NCI-H2081 (cell line): ENCODE measurements around the gene PFKP.

ENCODE experiments used
- DNase-seq, 2 experiments: peaks; one replicate each; lab custom pipeline; 2025; lab: John Stamatoyannopoulos, UW

PFKP gene

DNA sequence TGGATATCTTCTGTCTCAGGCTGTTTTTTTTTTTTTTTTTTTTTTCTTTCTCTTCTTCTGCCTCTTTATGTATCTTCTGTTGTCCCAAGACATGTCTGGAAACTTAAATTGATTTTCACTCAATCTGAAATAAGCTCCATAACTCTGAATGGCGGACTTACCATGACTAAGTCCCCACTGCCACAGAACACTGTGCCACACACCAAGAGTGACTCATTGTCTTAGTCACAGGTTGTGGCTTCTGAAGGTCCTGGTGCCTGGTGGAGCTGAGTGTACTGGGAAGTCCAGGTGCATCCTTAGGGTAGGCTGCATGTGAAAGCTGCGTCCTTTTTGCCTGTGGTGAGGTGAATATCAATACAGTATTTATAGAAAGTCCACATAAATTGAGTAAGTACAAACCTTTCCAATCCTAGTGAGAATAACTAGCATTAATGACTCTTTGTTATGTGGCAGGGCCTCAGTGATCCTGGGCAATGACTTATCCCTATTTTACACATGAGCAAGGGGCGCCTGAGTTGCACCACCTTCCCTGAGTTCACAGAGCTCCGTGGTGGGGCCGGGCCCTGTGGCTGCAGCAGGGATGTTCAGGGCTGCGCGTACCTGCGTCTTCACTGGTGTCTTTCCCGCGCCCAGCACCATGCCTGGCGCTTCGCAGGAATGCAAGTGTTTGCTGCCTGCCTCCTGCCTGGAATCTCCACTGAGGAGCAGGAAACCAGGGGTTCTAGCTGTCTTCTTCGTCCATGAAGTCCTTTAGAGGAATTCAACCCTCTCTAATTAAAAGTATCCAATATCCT is 4.3 kb downstream of the PFKP start:
- DNase-seq: no peak

GRCh38 chr10:3072641-3073360 is 5.5 kb downstream of the PFKP start:
- DNase-seq: no peak

DNA sequence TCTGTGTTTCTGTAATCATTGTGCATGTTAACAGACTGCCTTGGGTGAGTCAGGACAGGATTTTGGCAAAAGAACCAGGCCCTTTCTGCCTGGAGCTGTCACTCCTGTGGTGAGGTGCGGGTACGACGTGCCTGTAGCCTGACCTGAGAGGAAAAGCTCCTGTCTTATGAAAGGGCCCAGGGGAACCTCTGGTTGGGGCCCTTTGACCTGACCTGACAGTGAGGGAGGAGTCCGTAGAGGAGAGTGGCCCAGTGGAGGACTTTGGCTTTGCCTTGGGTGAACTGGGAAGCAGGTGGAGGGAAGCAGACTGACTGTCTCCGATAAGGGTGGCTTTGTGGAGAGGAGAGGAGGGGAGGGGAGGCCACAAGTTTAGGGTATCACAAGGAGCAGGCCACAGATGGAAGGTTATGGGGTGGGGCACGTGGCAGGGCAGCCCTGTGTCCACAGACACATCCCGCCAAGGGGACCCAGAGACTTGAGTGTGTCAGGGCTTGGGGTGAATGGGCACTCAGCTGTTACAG is 6.9 kb downstream of the PFKP start:
- DNase-seq: no peak

DNA sequence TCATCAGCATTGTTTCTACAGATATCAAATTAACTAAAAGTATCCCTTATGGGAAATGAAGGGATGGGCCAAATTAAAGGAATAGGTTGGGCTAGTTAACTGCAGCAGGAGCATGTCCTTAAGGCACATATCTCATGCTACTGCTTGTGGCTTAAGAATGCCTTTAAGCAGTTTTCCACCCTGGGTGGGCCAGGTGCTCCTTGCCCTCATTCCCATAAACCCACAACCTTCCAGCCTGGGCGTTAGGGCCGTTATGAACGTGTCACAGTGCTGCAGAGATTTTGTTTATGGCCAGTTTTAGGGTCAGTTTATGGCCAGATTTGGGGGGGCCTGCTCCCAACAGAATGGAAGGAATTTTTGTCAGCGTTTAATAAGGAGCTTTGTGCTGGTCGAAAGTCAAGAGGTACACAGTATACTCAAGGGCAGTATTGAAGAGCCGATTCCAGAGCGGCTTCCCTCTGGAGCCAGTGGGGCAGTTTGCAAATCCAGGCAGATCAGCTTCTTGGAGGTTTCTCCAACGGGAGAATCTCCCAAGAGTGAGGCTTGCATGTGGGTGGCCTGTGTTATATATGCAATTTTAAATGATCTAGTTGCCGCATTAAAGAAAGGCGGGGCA is 7.7 kb downstream of the PFKP start:
- DNase-seq: no peak

GRCh38 chr10:3076138-3076537 is 8.8 kb downstream of the PFKP start:
- DNase-seq: no peak

- no peak for DNase-seq
Measured at GRCh38 chr10:3077509-3077908, 10.2 kb downstream of the PFKP start.

DNA sequence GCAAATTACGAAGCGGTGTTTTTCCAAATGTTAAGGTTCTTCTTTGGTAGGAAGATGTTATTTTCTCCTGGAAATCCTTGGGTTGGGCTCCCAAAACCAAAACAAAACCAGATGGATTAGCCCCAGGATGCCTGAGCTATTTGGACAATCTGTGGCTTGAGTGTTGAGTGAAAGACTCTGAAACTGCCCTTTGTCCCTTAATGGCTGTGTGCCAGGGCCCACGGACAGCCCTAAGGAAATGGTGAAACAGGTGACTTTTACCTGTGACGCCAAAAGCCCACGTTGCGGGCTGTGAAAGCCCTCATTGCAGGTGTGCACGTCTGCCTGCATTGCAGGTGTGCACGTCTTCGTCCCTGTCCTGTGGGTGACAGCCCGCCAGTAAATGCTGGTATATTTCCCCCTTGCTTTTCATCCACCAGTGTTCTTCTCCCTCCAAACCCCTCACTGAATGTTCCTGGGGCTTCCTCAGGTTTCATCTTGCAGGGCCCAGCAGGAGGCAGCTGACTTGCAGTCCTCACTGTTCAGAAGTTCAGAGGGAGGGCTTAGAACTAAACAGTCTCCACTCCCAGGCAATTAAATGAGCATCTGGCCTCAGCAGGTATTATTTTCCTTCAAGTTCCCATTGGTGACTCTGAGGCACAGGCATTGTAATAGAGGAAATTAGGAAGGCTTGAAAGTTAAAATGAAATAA is 10.7 kb downstream of the PFKP start:
- DNase-seq: peak; percentile 71 to 83

GRCh38 chr10:3081383-3081981 is 14.1 kb downstream of the PFKP start:
- DNase-seq: no peak

- no peak for DNase-seq
Measured at GRCh38 chr10:3082290-3082689, 14.9 kb downstream of the PFKP start.

DNA sequence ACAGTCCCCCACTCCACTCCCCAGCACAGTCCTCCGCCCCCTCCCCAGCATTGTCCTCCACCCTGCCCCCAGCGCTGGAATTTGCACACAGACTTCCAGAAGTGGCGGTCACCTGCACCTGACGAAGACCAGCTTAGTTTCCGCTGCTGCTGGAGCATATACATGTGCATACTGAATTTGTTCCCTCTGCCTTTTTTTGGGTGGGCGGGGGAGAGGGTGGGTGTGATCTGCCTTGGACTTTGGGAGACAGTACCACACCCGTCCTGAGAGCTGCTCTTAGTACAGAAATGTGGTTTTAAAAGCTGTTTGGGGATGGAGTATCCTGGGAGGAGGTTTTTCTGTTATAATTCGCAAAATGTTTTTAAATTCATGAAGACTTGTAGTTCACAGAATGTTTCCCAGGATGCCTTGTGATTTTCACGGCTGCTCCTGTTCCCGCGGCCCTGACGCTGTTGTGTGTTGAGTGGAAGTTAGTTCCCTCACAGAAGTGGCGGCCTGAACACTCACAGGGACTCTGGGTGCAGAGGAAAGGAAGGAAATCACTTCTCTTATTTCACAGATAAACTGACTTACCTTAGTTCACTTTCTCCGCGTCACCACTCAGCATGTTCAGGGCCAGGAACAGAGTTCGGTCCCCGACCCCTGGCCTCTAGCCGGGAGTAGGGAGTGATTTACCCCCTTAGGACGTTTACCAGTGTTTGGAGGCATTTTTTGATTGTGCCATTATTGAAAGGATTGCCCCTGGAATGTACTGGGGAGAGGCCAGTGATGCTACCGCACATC is 18.6 kb downstream of the PFKP start:
- no peak for DNase-seq

DNA sequence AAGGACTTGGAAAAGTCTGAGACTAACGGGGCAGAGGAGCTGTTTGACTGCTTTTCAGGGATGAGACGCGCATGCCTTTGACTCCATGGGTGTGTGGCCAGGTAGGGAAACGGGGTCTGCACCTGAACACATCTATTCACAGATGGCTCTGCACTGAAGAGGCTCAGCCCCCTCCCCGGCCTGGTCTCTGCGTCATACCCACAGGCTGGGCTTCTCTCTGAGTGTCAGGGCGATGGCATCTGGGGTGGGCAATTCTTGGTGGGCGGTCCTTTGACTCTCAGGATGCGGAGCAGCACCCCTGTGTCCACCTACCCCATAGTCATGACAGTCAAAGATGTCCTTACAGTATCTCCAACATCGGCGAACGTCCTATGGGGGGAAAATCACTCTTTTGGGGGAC is 23.0 kb downstream of the PFKP start:
- no peak for DNase-seq

DNA sequence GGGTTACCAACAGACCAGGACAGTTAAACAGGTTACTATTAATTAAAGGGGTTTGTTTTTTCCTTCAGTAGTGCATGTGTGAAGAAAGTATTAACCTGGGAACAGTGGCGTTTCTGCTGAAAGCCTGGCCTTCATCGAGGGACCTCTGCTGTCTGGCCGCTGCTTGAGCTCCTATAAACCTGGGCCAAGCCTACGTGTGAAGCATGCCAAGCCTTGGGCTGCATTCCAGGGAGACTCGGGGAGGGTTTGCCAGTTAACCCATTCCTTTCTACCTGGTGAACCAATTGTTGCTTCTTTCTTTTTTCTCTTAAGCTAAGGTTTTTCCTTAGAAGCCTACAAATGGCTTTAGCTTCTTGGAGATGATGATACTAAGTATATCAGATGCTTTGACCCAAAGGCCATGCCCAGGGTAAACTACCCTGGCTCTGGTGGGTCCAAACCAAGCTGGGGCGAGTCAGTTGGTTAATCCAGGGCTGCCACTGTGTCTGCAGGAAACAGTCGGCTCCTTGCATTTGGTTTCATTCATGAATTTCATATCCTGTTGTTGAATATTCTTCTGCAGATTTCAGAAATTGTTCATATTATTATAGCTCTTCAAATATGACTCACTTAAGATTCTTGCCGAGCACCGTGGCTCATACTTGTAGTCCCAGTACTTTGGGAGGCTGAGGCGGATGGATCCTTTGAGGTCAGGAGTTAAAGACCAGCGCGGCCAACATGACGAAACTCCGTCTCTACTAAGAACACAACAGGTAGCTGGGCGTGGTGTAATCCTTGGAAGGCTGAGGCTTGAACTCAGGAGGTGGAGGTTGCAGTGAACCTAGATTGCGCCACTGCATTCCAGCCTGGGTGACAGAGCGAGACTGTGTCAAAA is 23.8 kb downstream of the PFKP start:
- DNase-seq: no peak

- DNase-seq: no peak
Measured at GRCh38 chr10:3091921-3092320, 24.6 kb downstream of the PFKP start.

DNA sequence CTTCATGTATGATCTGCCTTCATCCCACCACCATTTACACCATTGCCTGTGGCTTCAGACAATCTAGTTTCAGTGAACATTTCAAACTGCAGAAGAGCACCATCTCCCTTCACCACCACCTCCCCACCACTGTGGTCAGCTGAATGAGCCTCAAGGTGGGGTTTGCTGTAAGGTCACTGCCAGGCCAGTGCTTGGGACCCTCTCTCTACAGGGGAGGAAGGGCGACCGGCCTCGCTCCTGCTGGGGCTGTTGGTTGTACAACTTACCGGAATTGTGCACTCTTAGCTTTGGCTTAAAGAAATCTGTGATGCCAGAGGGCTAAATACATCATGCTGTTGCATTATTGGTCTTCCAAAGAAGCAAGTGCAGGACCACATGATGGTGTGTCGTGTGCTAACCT is 26.6 kb downstream of the PFKP start:
- DNase-seq: no peak

DNA sequence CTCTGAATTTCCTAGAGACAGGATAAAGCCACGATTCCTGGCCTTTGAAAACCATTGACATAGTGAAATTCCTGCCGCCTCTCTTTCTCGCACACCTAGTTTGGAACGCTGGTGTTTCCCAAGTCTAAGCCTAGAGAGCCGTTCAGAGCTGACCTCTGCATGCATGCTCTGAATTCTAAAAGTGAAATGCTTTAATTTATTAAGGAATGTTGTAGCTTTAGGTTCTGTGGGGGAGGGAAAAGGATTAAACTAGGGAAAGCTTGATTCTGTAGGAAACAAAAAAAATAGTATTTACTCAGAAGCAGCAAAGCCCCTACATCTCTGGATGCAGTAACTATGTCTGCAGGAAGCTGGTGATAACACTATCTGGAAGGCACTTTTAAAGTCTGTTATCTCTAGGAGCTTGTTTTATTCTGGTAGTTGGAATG is 27.3 kb downstream of the PFKP start:
- DNase-seq: no peak

GRCh38 chr10:3095373-3096139 is 28.2 kb downstream of the PFKP start:
- DNase-seq: no peak

DNA sequence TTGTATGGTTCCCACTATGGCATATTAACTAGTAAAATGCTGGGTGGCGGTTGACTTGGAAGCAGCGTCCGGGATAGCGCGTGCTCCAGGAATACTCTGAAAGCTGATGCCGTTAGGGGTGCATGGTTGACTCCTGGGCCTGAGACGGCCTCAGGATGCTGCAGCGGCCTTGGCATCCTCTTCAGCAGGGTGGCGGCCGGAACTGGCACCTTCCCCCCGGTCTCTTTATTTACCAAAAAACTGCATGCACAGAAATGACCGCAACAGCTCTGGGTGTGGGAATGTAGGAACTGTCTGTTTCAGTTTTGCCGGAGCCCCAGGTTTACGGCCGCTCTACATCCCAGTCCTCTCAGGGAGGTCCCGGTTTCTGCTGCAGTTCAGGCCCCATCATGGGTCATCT is 28.8 kb downstream of the PFKP start:
- no peak for DNase-seq

DNA sequence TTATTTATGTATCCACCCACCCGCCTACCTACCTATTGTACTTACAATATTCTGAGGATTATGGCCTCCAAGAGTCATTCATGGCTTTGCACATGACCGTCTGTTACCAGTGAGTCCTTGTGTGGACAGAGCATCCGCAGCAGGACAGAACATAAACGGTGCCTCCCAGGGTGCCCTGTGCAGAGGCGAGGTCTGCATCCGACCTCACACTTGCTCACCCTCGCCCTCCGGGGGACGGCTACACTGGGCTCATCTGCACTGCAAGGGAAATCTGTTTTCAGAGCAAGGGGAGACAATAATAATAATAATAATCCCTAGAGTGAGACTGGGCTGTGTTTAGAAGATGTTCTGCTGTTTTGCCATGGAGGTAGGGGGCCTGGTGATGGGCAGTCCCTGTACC is 29.8 kb downstream of the PFKP start:
- DNase-seq: no peak

GRCh38 chr10:3098689-3099088 is 31.3 kb downstream of the PFKP start:
- DNase-seq: no peak
